Raji (cell line): ENCODE measurements around the gene DNAJC10.

Experiments used
- POLR2A ChIP-seq: IDR thresholded peaks from 2 replicates; pipeline ENCODE4 v1.6.1; 2011; ENCODE audit warnings: low read depth, low read length, control low read depth; ENCODE audit not compliant: insufficient read depth

Gene DNAJC10

DNA sequence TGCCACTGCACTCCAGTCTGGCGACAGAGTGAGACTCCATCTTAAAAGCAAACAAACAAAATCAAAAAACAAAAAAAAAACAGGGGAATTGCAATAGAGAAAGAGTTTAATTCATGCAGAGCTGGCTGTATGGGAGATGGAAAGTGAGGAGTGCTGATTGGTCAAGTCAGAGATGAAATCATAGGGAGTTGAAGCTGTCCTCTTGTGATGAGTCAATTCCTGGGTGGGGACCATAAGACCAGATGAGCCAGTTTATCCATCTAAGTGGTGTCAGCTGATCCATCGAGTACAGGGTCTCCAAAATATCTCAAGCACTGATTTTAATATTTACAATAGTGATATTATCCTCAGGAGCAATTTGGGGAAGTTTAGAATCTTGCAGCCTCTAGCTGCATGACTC is 105.1 kb downstream of the DNAJC10 start:
- TF ChIP-seq POLR2A: no peak

DNA sequence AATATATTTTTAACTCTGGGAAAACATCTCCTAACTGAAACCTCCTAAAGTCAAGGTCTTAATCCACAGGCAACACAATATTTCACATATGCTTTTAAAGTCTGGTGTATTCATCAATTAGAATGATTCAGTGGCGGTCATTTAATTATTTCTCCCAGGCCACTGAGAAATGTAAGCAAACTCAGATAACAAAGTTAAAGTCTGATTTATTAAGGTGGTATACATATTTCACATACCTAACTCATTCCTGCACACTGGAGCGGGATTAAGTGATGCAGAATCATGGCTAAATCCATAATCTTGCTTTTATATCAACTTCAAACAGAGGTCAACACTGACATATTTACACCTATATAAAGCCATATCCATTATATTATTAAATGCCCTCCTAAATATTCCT is 106.7 kb downstream of the DNAJC10 start:
- TF ChIP-seq POLR2A: no peak

DNA sequence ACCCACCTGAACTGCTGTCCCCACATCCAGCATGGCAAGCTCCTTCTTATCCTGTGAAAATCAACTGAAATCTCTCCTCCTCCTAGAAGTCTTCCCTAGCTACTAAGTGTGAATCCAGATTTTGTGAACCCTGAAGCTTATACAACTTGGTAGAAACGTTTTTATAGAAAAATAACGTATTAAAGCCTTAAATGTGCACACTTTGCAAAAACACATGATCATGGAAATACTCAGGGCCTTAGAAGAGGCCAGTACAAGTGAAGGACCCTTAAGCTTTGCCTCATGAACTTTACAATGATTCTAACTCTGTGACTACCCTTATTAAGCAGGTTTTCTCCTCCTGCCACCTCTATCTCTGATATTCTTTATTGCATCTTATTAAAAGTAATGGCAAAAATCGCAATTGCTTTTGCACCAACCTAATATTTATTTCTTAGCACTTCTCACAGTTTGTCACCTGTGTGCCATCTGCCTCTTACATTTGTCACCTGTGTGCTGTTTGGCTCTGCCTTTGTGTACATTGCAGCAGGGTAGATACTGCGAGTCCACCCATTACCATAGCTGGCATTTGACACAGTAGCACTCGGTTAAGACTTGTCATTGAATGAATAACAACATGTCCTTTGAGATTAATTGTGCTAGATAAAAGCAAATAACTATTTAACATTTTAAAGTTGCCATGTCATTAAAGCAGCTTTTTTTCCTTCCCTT is 108.2 kb downstream of the DNAJC10 start:
- no peak for TF ChIP-seq POLR2A

DNA sequence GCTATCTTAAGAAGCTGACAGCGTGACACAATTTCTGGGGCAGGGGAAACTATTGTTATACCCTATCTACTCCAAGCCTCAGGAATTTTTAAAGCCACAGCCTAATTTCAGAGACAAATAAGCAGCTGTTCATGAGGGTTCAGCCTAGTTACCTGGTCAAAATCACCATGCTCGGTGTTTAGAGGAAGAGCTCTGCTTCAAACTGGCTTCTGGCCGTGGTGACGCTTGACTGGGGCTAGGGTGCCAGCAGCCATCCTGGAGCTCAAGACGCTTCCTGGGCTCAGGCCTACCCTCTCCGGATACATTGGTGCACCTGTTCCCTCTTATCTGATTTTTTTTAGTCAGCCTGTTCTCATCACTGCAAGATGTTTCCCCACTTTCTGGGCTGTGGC is 108.7 kb downstream of the DNAJC10 start:
- no peak for TF ChIP-seq POLR2A

DNA sequence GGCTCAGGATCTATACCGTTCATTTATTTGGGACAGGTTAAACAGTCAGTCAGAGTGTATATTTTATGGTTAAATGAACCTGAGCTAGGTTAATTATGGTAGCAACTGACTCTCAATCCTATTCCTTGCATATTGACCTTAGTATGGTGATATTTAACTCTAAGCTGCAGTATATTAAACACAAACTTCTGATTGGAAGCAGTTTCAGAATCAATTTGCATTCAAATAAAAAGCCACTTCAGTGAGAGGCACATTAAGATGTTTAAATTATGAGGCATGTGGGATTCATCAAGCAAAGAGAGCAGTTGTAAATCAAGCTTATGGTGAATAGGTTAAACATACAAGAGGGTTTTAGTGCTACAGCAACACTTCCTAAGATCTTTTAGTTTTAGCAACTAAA is 110.0 kb downstream of the DNAJC10 start:
- no peak for TF ChIP-seq POLR2A

DNA sequence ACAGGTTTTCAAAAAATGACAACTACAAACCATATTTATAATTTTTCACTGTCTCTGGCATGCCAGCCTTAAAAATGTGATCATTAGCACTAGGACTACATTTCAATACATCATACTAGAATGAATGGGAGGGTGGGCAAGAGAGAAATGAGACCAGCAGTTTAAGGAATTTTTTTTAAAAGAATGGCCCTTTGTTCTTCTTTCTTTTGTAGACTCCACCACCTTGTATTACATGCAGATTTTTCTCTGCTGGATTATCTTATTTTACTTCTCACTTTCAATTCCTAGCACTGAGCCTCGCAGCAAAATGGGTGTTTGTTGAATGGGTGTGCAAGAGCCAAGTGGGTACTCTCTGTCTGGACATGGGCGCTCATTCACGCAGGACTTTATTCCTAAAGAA is 110.4 kb downstream of the DNAJC10 start:
- no peak for TF ChIP-seq POLR2A

DNA sequence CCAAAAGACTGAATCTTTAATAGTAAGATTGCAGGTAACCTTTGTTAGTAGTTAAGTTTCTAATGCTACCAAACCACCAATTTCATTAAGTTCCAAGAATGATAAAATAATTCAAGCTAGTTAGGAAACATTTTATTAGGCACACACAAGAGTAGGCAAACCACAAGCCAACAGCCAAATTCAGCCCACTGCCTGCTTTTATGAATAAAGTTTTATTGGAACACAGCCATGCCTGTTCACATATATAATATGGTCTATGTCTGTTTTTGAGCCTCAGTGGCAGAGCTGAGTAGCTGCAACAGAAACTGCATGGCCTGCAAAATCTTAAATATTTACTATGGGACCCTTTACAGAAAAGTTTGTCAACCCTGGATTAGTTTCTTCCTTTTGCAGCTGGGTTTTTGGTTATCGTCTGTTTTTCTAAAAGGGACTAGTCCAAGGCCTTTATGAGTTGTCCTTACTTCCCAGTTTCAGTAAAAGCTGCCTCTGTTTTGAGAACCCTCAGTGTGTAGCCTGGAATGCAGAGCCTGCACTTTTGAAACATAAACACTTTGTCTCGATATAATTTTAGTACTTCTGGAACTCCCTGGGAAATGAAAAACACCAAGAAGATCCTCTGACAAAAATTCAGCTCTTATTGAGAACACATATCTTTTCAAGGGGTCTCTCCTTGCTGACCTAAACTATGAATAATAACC is 111.3 kb downstream of the DNAJC10 start:
- TF ChIP-seq POLR2A: no peak

DNA sequence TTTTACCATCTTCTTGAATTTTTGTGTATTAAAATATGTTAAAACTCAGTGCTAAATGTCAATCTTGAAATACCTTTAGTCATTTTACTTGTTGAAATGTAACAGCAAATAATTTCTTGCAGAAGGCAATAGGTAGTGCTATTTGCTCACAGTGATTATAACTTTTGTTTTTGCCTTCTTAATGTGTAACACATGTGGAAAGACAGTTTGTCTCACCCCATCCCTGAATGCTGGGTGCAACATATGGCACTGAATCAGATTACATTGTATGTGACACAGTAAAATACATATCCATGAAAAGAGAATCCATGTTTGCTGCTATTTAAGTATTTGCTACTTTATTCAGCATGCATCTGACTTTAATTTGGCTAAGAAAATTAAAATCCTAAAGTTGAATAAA is 115.0 kb downstream of the DNAJC10 start:
- no peak for TF ChIP-seq POLR2A

DNA sequence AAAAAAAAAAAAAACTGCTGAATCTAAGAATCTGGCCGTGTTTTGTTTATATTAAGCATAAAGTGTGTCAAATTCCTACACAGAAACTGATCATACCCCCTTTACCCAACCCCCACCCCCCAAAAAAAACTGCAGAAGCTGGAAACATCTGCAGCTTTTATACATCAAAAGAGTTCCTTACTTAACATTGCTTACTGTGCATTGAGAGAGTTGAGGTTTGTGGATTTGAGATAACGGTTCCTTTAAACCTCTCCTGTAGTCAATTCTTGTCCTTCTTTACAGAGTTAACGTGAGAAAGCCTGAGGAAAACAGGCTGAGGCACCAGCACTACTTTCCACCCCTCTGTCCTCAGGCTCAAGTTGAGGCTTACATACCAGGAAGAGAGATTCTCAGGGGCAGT is 115.9 kb downstream of the DNAJC10 start:
- no peak for TF ChIP-seq POLR2A

DNA sequence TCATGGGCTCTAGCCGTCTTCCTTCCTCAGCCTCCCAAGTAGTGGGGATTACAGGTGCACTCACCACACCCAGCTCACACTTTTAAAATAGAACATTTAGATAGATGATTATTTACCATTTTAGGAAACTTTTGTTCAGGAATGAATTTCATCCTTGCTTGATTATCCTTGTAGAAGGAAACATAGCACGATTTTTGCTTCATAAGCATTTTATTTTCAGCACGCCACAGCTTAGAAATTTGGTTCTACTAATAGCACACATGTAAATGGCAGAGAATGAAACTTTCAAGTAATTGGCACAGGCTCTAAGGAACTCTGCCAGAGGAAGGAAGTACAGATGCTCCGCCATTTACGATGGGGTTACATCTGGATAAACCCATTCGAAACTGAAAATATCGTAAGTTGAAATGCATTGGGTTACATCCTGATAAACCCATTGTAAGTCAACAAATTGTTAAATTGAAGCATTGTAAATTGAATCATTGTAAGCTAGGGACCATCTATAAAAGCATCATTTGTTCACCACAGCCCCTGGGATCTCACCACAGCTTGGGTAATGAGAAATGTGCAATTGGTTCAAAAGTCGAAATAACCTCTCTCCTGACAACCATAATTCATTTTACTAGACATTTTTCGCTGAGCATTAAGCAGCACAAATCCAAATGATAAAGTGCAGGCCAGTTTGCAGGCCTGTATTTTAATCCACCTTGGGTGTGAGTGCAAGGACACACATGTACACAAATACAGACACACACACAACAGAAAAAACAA is 117.2 kb downstream of the DNAJC10 start:
- TF ChIP-seq POLR2A: no peak

DNA sequence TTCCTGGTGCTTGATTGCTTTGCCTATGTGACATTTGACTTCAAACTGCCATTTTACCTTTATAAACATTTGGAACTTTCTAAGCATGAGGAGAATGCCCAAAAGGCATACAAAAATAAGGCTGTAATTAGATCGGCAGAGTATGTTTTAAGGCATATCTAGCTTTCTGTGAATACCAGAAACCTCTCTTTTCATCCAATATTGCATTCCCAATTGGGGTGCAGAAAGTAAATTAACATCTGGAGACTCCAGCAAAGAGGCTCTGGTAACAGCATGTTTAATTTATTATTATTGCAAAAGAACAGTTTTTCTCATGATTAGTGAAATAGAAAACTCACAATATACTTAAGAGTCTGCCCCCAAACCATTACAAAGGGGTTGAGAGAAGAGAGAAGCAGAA is 118.2 kb downstream of the DNAJC10 start:
- no peak for TF ChIP-seq POLR2A

DNA sequence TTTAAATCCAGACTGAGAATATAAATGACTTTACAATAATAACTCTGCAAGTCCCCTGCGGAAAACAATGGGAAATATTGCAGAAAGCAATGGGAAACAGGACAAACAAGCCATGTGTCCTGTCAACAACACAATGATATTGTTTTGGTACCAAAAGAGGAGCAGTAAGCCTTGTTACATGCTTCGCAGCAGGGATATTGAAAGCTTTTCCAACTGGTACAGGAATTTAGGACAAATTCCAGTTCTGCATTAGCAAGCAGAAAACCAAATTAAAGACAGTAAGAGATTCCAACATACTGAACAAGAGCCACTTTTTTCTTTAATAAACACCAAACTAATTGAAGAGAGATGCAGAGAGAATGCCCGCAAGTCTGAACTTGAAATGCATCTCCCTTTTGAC is 120.4 kb downstream of the DNAJC10 start:
- no peak for TF ChIP-seq POLR2A
